ENCODE data around the gene ZNF350.

DNA sequence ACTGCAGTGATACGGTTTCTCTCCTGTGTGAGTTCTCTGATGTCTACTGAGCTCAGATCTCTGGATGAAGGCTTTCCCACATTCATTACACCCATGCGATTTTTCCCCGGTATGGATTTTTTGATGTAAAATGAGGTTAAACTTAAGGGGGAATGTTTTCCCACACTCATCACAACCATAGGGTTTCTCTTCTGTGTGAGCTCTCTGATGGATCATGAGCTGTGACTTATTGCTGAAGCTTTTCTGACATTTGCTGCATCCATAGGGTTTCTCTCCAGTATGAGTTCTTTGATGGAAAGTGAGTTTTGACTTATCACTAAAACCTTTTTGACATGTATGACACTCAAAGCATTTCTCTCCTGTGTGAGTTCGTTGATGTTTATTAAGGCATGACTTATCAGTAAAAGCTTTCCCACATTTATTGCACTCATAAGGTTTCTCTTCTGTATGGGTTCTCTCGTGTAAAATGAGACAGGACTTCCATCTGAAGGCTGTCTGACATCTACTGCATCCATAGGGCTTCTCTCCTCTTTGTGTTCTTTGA, 71.2 kb downstream of the ZNF350 start:
- TF ChIP-seq EZH2phosphoT487 (IDR thresholded peaks at IDR 0.05; ENCODE audit: insufficient read depth, low read depth), result no peak
- no peak for TF ChIP-seq EZH2 (IDR thresholded peaks at IDR 0.05; ENCODE audit: insufficient read depth, poor library complexity, severe bottlenecking)
